ENCODE data around the gene ARHGAP22. TPM values are rescaled to one million over a fixed set of nuclear protein-coding genes. Genes with fewer than 3 reads are reported as not detected.

Gene ARHGAP22
- total RNA-seq, 4 donors from 2014 or later, result 2.2 to 9.1 (median 4.8) TPM

DNA sequence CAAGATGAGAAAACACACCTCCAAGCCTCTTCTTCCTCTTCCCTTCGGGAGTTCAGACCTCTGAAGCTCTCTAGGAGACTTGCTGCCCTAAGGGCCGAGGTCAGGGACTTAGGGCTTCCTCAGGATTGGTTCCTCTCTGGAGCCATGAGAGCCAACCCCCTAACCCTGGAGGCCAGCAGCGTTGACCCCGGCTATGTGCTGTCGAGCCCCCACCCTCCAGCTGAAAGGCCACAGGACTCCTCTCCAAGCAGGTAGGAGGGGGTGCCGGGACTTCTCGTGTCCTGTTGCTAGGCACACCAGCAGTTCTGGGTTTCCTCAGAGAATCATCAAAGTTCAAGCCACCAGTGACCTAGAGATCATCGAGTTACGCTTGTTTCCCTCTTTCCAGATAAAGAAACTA is 87.4 kb downstream of the ARHGAP22 start:
- DNase-seq (ENCODE audit: extremely low spot score), result no peak
- intact Hi-C loops (cut with DNase I), result no loop called here
- H3K27me3 ChIP-seq, result no peaks in the 10 kb centered on the region

DNA sequence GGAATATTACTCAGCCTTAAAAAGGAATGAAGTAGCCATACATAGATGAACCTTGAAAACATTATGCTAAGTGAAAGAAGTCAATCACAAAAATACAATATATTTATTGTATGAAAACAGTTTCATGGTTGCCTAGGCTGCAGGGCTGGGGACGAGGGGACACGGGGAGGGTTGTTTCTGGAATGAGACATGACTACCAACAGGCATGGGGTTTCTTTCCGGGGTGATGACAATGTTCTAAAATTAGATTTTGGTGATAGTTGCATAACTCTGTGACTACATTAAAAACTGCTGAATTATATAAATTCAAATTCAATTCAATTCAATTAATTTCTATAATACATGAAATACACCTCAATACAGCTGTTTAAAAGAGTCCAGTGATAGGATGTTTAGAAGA is 88.0 kb downstream of the ARHGAP22 start:
- peaks cover 0 to under 1% (median under 1%) of the 10 kb centered on the region in 4 donors for H3K4me1 ChIP-seq
- 64% methylated on average over 3 of the region's 3 CpGs for WGBS
- intact Hi-C loops (cut with DNase I), result no loop called here

More for the DNA sequence above, 87.4 kb downstream of the ARHGAP22 start:
- WGBS, result 75% methylated on average over 9 of the region's 9 CpGs
- TF ChIP-seq POLR2A (IDR thresholded peaks at IDR 0.05; ENCODE audit: low read depth) (no peak), EP300 (IDR thresholded peaks at IDR 0.05) (no peak), POLR2AphosphoS5 (IDR thresholded peaks at IDR 0.05) (no peak)
- TF ChIP-seq, protein P1, sequence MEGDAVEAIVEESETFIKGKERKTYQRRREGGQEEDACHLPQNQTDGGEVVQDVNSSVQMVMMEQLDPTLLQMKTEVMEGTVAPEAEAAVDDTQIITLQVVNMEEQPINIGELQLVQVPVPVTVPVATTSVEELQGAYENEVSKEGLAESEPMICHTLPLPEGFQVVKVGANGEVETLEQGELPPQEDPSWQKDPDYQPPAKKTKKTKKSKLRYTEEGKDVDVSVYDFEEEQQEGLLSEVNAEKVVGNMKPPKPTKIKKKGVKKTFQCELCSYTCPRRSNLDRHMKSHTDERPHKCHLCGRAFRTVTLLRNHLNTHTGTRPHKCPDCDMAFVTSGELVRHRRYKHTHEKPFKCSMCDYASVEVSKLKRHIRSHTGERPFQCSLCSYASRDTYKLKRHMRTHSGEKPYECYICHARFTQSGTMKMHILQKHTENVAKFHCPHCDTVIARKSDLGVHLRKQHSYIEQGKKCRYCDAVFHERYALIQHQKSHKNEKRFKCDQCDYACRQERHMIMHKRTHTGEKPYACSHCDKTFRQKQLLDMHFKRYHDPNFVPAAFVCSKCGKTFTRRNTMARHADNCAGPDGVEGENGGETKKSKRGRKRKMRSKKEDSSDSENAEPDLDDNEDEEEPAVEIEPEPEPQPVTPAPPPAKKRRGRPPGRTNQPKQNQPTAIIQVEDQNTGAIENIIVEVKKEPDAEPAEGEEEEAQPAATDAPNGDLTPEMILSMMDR (IDR thresholded peaks at IDR 0.05), result no peak
- H3K9me3 ChIP-seq, result peaks cover 0 to 8% (median 7%) of the 10 kb centered on the region in 4 donors
- H3K4me3 ChIP-seq, result no peak overlapping the region
- peaks cover 0 to 6% (median 5%) of the 10 kb centered on the region in 4 donors for H3K4me1 ChIP-seq
- no peak overlapping the region for H3K27ac ChIP-seq (replicated peaks in 1 of 4)
- H3K36me3 ChIP-seq, result no peaks in the 10 kb centered on the region

DNA sequence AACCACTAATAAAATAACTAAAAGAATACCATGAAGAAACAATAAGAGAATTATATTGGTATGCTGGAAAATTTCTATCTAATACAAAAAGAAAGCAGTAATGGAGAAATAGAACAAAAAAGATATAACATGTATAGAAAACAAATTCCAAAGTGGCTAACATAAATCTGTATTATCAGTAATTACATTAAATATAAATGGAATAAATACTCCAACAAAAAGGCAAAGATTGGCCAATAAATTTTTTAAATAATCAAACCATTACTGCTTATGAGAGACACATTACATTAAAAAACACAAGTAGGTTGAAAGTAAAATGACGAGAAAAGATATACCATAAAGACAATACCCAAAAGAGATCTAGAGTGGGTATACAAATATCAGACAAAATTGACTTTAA is 90.0 kb downstream of the ARHGAP22 start:
- H3K4me3 ChIP-seq, result no peak overlapping the region
- TF ChIP-seq, protein P1 (IDR thresholded peaks at IDR 0.05), result no peak
- TF ChIP-seq EP300 (IDR thresholded peaks at IDR 0.05), result no peak
- no peak for TF ChIP-seq POLR2AphosphoS5 (IDR thresholded peaks at IDR 0.05)
- TF ChIP-seq POLR2A (IDR thresholded peaks at IDR 0.05; ENCODE audit: low read depth), result no peak
- intact Hi-C loops (cut with DNase I), result no loop called here
- H3K27ac ChIP-seq (replicated peaks in 1 of 4), result no peak overlapping the region
- H3K9me3 ChIP-seq, result peaks cover 0 to 8% (median 7%) of the 10 kb centered on the region in 4 donors
- no peaks in the 10 kb centered on the region for H3K4me1 ChIP-seq
- H3K27me3 ChIP-seq, result no peaks in the 10 kb centered on the region
- no peak for DNase-seq (ENCODE audit: extremely low spot score)
- H3K36me3 ChIP-seq, result no peaks in the 10 kb centered on the region
- WGBS, result 97% methylated on average over 1 of the region's 1 CpG

More for the DNA sequence above, 88.0 kb downstream of the ARHGAP22 start:
- DNase-seq (ENCODE audit: extremely low spot score), result no peak
- Histone ChIP-seq H3K27me3 (no peaks in the 10 kb centered on the region), H3K36me3 (no peaks in the 10 kb centered on the region), H3K4me3 (no peak overlapping the region), H3K27ac (replicated peaks in 1 of 4) (no peak overlapping the region), H3K9me3 (peaks cover 0 to 8% (median 7%) of the 10 kb centered on the region in 4 donors)
- TF ChIP-seq, protein P1 (IDR thresholded peaks at IDR 0.05), result no peak
- TF ChIP-seq EP300 (IDR thresholded peaks at IDR 0.05), result no peak
- TF ChIP-seq POLR2A (IDR thresholded peaks at IDR 0.05; ENCODE audit: low read depth), result no peak
- no peak for TF ChIP-seq POLR2AphosphoS5 (IDR thresholded peaks at IDR 0.05)

DNA sequence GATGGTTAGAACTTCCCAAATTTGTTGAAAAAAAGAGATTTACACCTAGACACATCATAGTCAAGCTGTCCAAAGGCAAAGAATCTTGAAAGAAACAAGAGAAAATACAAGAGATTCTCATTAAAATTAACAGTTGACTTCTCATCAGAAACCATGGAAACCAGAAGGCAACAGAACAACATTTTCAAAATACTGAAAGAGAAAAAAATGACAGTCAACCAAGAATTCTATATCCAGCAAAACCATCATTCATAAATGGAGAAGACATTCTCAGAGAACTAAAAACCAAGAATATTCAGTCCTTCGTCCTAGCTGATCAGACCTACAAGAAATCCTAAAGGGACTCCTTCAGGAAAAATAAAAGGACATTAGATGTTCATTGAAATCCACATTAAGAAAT is 90.6 kb downstream of the ARHGAP22 start:
- Histone ChIP-seq H3K4me3 (no peak overlapping the region), H3K27me3 (no peaks in the 10 kb centered on the region), H3K27ac (replicated peaks in 1 of 4) (no peak overlapping the region), H3K9me3 (peaks cover 0 to 8% (median 7%) of the 10 kb centered on the region in 4 donors), H3K4me1 (peaks cover 0 to 4% (median 0%) of the 10 kb centered on the region in 4 donors), H3K36me3 (no peaks in the 10 kb centered on the region)
- TF ChIP-seq POLR2AphosphoS5 (IDR thresholded peaks at IDR 0.05) (no peak), EP300 (IDR thresholded peaks at IDR 0.05) (no peak), POLR2A (IDR thresholded peaks at IDR 0.05; ENCODE audit: low read depth) (no peak)
- TF ChIP-seq, protein P1 (IDR thresholded peaks at IDR 0.05), result no peak
- intact Hi-C loops (cut with DNase I), result no loop called here
- WGBS, result 95% methylated on average over 1 of the region's 1 CpG
- no peak for DNase-seq (ENCODE audit: extremely low spot score)

DNA sequence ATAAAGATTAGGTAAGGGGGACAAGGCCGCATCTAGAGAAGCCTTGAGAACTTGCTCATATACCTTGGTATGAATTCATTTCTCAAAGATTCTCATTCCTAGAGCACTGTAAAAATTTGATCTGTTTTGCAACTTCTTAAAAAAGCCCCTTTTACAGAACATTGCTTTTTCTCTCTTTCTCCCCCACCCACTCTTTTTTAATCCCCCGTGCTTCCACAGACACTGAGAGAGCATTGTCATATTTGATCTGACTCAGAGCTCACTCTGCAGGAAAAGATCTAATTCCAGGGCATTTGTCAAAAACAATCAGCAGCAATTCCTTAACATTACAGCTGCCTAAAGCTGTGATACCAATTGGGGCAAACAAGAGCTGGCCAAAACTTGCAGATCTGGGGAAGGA is 92.0 kb downstream of the ARHGAP22 start:
- TF ChIP-seq, protein P1 (IDR thresholded peaks at IDR 0.05), result no peak
- TF ChIP-seq EP300 (IDR thresholded peaks at IDR 0.05), result no peak
- no peak for TF ChIP-seq POLR2A (IDR thresholded peaks at IDR 0.05; ENCODE audit: low read depth)
- no peak for TF ChIP-seq POLR2AphosphoS5 (IDR thresholded peaks at IDR 0.05)
- Histone ChIP-seq H3K9me3 (peaks cover 0 to 8% (median 7%) of the 10 kb centered on the region in 4 donors), H3K27me3 (no peaks in the 10 kb centered on the region), H3K27ac (replicated peaks in 1 of 4) (no peak overlapping the region), H3K4me3 (no peak overlapping the region), H3K4me1 (peaks cover 0 to 11% (median 8%) of the 10 kb centered on the region in 4 donors), H3K36me3 (no peaks in the 10 kb centered on the region)
- intact Hi-C loops (cut with DNase I), result no loop called here
- DNase-seq (ENCODE audit: extremely low spot score), result no peak
- 94% methylated on average over 2 of the region's 2 CpGs for WGBS
